ENCODE measurements around the gene TENT5C. TPM values are rescaled to one million over a fixed set of nuclear protein-coding genes. Genes with fewer than 3 reads are reported as not detected.

The TENT5C gene
- total and polyA plus RNA-seq, 2 of the 8 experiments (the other 6 are each of a cell fraction or from before 2014, with no cell fraction given), result 0.38 to 0.99 TPM

- Histone ChIP-seq H4K5ac (ENCODE audit: insufficient read length, low read depth, low read length) (no peak overlapping the region), H3K4me3 (ENCODE audit: extremely low read depth in 1 of 4, insufficient read depth in 2 of 4, low read depth in 3 of 4, low read length in 4 of 4) (no peak overlapping the region)
These were observed 35.7 kb downstream of the TENT5C start for GRCh38 chr1:117641536-117641935.

More at GRCh38 chr1:117641536-117641935, 35.7 kb downstream of the TENT5C start:
- TF ChIP-seq RBBP5 (IDR thresholded peaks at IDR 0.05; ENCODE audit: borderline replicate concordance, low read depth, low read length), result no peak
- no peak for TF ChIP-seq E2F6 (IDR thresholded peaks at IDR 0.05)
- TF ChIP-seq ZNF274 (IDR thresholded peaks at IDR 0.05; ENCODE audit: borderline replicate concordance, extremely low read depth, low read length), result no peak
- TF ChIP-seq BACH1 (IDR thresholded peaks at IDR 0.05; ENCODE audit: low read length), result no peak
- TF ChIP-seq POLR2AphosphoS5 (IDR thresholded peaks at IDR 0.05; ENCODE audit: low read depth, low read length), result no peak
- TF ChIP-seq HDAC6 (IDR thresholded peaks at IDR 0.05; ENCODE audit: low read depth, low read length), result no peak
- TF ChIP-seq MAX (IDR thresholded peaks at IDR 0.05), result no peak
- no peak for TF ChIP-seq GTF2F1 (IDR thresholded peaks at IDR 0.05; ENCODE audit: borderline replicate concordance, low read depth, low read length)
- no peak for DNase-seq (ENCODE audit: low read depth in 1 of 2, low spot score in 2 of 2)
- H3K14ac ChIP-seq (ENCODE audit: insufficient read length), result no peak overlapping the region
- POLR2A ChIA-PET (ENCODE audit: partially characterized antibody), result no interaction called here
- H2AFZ ChIP-seq (ENCODE audit: low read length), result no peak overlapping the region
- H2BK120ac ChIP-seq (replicated peaks; ENCODE audit: low read depth, low read length), result no peak overlapping the region
- H3K27me3 ChIP-seq (replicated peaks in 1 of 4; ENCODE audit: control insufficient read depth in 3 of 4, extremely low read depth in 1 of 4, insufficient read depth in 3 of 4, low read length in 3 of 4), result no peaks in the 10 kb centered on the region
- H2AK5ac ChIP-seq (ENCODE audit: low read depth, low read length), result no peak overlapping the region
- no peaks in the 10 kb centered on the region for H3K23me2 ChIP-seq (ENCODE audit: low read depth, low read length)
- CTCF ChIA-PET (ENCODE audit: partially characterized antibody), result interaction anchor here (1.1 to 1.4 kb wide), 2 partner anchors 33 to 69 kb away, joined by 3 to 4 read pairs; no protein-coding TSS in a partner anchor
- 0 out of 7 replicates have a peak, but pooled peaks cover 0 to 2% (median 0%) of the 10 kb centered on the region in 4 experiments for H3K4me1 ChIP-seq (replicated peaks in 1 of 4; ENCODE audit: control insufficient read depth in 3 of 4, insufficient read depth in 4 of 4, low read length in 3 of 4)
- no peak overlapping the region for H2BK20ac ChIP-seq (ENCODE audit: low read length)
- H2BK15ac ChIP-seq (ENCODE audit: low read length), result no peak overlapping the region
- H3K18ac ChIP-seq (ENCODE audit: extremely low read depth, low read length), result no peak overlapping the region
- H3K27ac ChIP-seq (ENCODE audit: low read depth, low read length), result no peak overlapping the region
- no peak overlapping the region for H4K8ac ChIP-seq (ENCODE audit: extremely low read depth, insufficient read depth, low read length)
- 91% methylated on average over 3 of the region's 3 CpGs; no CpG with 5 or more reads in 1 of the 2 experiments for whole genome bisulfite sequencing, 2 experiments (ENCODE audit: extremely low coverage in 1 of 2, insufficient coverage in 1 of 2, insufficient read length in 1 of 2, insufficient replicate concordance in 2 of 2, low coverage in 1 of 2, low lambda C conversion rate in 2 of 2, missing lambda C conversion rate in 1 of 2)
- H3K56ac ChIP-seq (replicated peaks; ENCODE audit: insufficient read length, low read depth, low read length), result no peak overlapping the region
- no peaks in the 10 kb centered on the region for H3K9me3 ChIP-seq (ENCODE audit: insufficient read depth in 2 of 2, low read depth in 1 of 2, low read length in 1 of 2)
- H4K91ac ChIP-seq (replicated peaks; ENCODE audit: insufficient read length, low read length), result no peak overlapping the region
- no peak overlapping the region for H3K23ac ChIP-seq (ENCODE audit: insufficient read length)
- H4K20me1 ChIP-seq (replicated peaks in 1 of 2; ENCODE audit: control insufficient read depth in 1 of 2, insufficient read depth in 2 of 2, low read length in 2 of 2), result no peaks in the 10 kb centered on the region
- H3K9ac ChIP-seq (replicated peaks in 1 of 4; ENCODE audit: extremely low read depth in 1 of 4, low read depth in 3 of 4, low read length in 3 of 4), result no peak overlapping the region
- no peaks in the 10 kb centered on the region for H3K79me1 ChIP-seq (ENCODE audit: low read depth, low read length)
- H3K4me2 ChIP-seq (ENCODE audit: insufficient read depth in 1 of 2, low read depth in 2 of 2, low read length in 2 of 2), result no peak overlapping the region
- no peak overlapping the region for H3K4ac ChIP-seq (replicated peaks; ENCODE audit: insufficient read length, low read depth, low read length)
- no peak for FAIRE-seq
- H2BK12ac ChIP-seq (ENCODE audit: low read depth, low read length), result no peak overlapping the region
- no peak overlapping the region for H2BK5ac ChIP-seq (ENCODE audit: low read depth, low read length)
- no peaks in the 10 kb centered on the region for H3K79me2 ChIP-seq (ENCODE audit: control insufficient read depth in 1 of 2, insufficient read depth in 2 of 2, low read length in 2 of 2)
- H3K36me3 ChIP-seq (ENCODE audit: control insufficient read depth in 2 of 4, insufficient read depth in 4 of 4, low read length in 3 of 4), result no peaks in the 10 kb centered on the region
